Islet of Langerhans (tissue), 1 donor: ENCODE results near the gene NPNT.
A peak's percentile ranks its signal among the peaks of the same experiment; 100 is the strongest.
"Not testable (repeated sequence)": the region's sequence is repeated elsewhere in the genome, so short reads cannot be mapped to it uniquely, and the experiment has no call there.

Experiments
- FAIRE-seq: peaks from one replicate; lab custom pipeline; 2011; peaks lifted over from hg19 to GRCh38; lab: Jason Lieb, UNC

Gene NPNT

GRCh38 chr4:105894660-105895582, at the start of gene NPNT:
Gene NPNT, plus strand, starts transcription at chr4:105895471. Its CDS starts 182 bp downstream, at chr4:105895653.
- no peak for FAIRE-seq

GRCh38 chr4:105845559-105845958, 49.7 kb upstream of the NPNT start:
- FAIRE-seq, result no peak

GRCh38 chr4:105848359-105848758, 46.9 kb upstream of the NPNT start:
- not testable (repeated sequence) for FAIRE-seq

GRCh38 chr4:105851196-105851595, 44.1 kb upstream of the NPNT start:
- no peak for FAIRE-seq

- FAIRE-seq, result not testable (repeated sequence)
Observed at GRCh38 chr4:105852230-105852629, 43.0 kb upstream of the NPNT start.

- FAIRE-seq, result no peak
Observed at GRCh38 chr4:105858466-105859040, 36.7 kb upstream of the NPNT start.

GRCh38 chr4:105859233-105859632, 36.0 kb upstream of the NPNT start:
- FAIRE-seq, result peak; percentile 36

- FAIRE-seq, result no peak
Observed at GRCh38 chr4:105870963-105871362, 24.3 kb upstream of the NPNT start.

GRCh38 chr4:105871997-105872396, 23.3 kb upstream of the NPNT start:
- no peak for FAIRE-seq

- no peak for FAIRE-seq
Observed at GRCh38 chr4:105875233-105875632, 20.0 kb upstream of the NPNT start.

- no peak for FAIRE-seq
Observed at GRCh38 chr4:105878668-105879067, 16.6 kb upstream of the NPNT start.

- FAIRE-seq, result no peak
Observed at GRCh38 chr4:105887508-105887907, 7.8 kb upstream of the NPNT start.

GRCh38 chr4:105895583-105896460, 551 bp downstream of the NPNT start:
- FAIRE-seq, result no peak

GRCh38 chr4:105896461-105896942, 1.2 kb downstream of the NPNT start:
- FAIRE-seq, result no peak

GRCh38 chr4:105896984-105897775, 1.9 kb downstream of the NPNT start:
- no peak for FAIRE-seq

GRCh38 chr4:105900541-105900940, 5.3 kb downstream of the NPNT start:
- no peak for FAIRE-seq

GRCh38 chr4:105902550-105903262, 7.4 kb downstream of the NPNT start:
- FAIRE-seq, result no peak

GRCh38 chr4:105909787-105910281, 14.6 kb downstream of the NPNT start:
- FAIRE-seq, result no peak

GRCh38 chr4:105911426-105911825, 16.2 kb downstream of the NPNT start:
- peak; percentile 21 for FAIRE-seq

- no peak for FAIRE-seq
Observed at GRCh38 chr4:105912633-105913032, 17.4 kb downstream of the NPNT start.

GRCh38 chr4:105917171-105917685, 22.0 kb downstream of the NPNT start:
- no peak for FAIRE-seq
